Measurements from ENCODE around the gene FBXL14.

- TF ChIP-seq CTCF (IDR thresholded peaks at IDR 0.05 in 8 of 11, conservative IDR thresholded peaks at IDR 0.05 in 3 of 11) (no peak), POLR2A (IDR thresholded peaks at IDR 0.05) (no peak), POLR2AphosphoS5 (IDR thresholded peaks at IDR 0.05) (no peak)
Measured at GRCh38 chr12:1634149-1634548, 39.8 kb upstream of the FBXL14 start.
